ENCODE results near the gene TACR1.

TACR1 gene

DNA sequence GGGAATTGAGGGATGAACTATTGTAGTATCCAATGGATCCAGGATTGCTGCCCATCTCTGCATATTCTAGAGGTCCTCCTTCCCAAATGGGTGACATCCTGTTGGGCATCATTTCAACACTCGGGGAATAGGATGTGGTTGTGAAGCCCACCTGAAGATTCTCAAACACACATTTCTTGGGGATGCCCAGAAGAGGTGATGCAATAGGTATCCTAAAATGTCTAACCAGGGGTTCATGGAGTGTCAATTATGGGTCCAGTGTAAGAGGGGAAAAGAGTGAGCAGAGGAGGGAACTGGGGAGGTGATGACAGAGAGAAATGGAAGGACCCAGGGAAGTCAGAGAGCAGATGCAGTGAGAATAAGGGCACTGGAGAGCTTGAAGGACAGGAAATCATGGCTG lies 188.7 kb downstream of the TACR1 start:
- DNase-seq: no peak

DNA sequence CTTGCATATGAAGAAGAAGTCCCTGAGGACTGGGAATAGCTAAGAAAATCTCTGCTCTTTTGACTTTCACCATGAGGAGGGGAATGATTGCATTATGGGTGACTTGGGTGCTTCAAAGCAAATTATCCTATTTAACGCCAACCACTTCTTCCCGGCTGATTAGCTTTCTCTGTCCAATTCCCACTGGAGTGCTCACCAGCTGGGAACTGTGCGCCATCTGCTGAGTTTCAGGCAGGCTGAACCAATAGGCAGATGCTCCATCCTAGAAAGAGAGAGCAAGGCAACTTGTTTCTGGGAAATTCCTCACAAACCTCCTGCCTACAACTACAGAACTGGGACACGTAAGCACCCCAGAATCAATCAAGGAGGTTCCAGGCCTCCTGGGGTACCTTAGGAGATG lies 191.5 kb downstream of the TACR1 start:
- DNase-seq: no peak

DNA sequence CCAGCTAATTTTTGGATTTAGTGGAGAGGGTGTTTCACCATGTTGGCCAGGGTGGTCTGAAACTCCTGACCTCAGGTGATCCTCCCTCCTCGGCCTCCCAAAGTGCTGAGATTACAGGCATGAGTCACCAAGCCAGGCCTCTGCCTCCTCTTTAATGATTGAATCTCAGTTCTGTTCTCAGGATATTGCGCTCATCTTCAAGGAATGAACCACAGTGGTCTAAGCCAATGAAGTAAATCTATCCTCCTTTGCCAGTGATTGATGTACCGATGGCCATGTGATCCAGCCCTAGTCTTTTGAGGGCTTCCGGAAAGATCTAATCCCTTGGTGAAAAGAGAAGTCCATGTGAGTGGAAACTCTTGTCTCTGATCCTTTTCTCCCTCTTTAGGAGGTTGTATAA lies 192.3 kb downstream of the TACR1 start:
- no peak for DNase-seq

DNA sequence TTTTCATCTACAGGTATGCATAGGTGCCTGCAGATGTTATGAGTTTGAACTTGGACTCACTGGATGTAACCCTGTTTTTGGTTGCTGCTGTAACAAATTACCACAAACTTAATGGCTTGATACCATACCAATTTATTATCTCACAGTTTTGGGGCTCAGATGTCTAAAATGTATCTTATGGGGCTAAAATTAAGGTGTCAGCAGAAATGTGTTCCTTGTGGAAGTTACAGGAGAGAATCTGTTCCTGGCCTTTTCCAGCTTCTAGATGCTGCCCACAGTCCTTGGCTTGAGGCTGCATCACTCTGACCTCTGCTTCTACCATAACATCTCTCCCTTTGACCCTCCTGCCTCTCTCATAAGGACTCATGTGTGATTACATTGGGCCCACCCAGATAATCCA lies 193.3 kb downstream of the TACR1 start:
- no peak for DNase-seq

- DNase-seq: no peak
These were observed 195.5 kb downstream of the TACR1 start for GRCh38 chr2:75003773-75004172.

DNA sequence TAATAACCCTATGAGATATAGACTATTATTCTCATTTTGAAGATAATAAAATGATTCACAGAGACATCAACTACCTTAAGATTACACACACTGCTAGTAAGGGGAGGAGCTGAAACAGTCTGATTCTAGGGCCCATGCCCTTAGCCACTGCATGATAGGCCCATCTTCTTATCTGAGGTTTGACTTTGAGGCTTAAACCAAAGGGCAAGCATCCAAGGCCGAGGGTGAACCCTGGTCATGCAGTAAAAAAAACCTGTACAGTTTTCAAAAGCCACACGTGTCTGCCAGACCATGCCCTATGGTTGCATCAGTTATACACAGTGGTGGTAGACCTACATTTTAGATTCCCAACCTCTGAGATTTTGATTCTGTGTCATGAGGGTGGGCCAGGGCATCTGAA lies 196.0 kb downstream of the TACR1 start:
- no peak for DNase-seq

GRCh38 chr2:75002007-75002406 lies 197.3 kb downstream of the TACR1 start:
- no peak for DNase-seq

GRCh38 chr2:74999468-74999867 lies 199.9 kb downstream of the TACR1 start:
- DNase-seq: no peak
